WTC11 (cell line): Measurements from ENCODE around the gene PCDHB16. TPM values are rescaled to one million over a fixed set of nuclear protein-coding genes. Genes with fewer than 3 reads are reported as not detected.
"Not testable (repeated sequence)": the region's sequence is repeated elsewhere in the genome, so short reads cannot be mapped to it uniquely, and the experiment has no call there.

Experiments
- ATAC-seq: fragments of 200-7000 bp; cut with Tn5 transposase; 2 replicates; pipeline ENCODE4 v1.10.0; 2021; ENCODE audit warnings: mild to moderate bottlenecking, moderate library complexity
- CTCF ChIA-PET: fragments of 300-600 bp; sonication (Branson Sonifier 250); formaldehyde crosslinking; loops from one replicate; lab custom pipeline; 2021; ENCODE audit warnings: antibody characterized with exemption; lab: Charles Lee
- POLR2A ChIA-PET: fragments of 350-600 bp; sonication (Branson Sonifier 250); formaldehyde crosslinking; loops from one replicate; lab custom pipeline; 2021; ENCODE audit warnings: antibody characterized with exemption; lab: Charles Lee
- DNase-seq: peaks from one replicate; pipeline ENCODE4 v3.0.0; 2021; ENCODE audit warnings: low spot score
- H3K27ac Mint-ChIP-seq: 2 replicates; pipeline ENCODE4 v1.8.0; 2021; ENCODE audit warnings: mixed read lengths
- H3K27me3 Mint-ChIP-seq: 2 replicates; pipeline ENCODE4 v1.8.0; 2021; ENCODE audit warnings: low read depth, mild to moderate bottlenecking, moderate library complexity, mixed read lengths
- H3K36me3 Mint-ChIP-seq: 2 replicates; pipeline ENCODE4 v1.8.0; 2021; ENCODE audit warnings: mixed read lengths
- H3K4me1 Mint-ChIP-seq: 2 replicates; pipeline ENCODE4 v1.8.0; 2022; ENCODE audit warnings: mixed read lengths
- H3K4me3 Mint-ChIP-seq: 2 replicates; pipeline ENCODE4 v1.8.0; 2021; ENCODE audit warnings: mild to moderate bottlenecking, moderate library complexity, mixed read lengths
- H3K9me3 Mint-ChIP-seq: 2 replicates; pipeline ENCODE4 v1.8.0; 2021; ENCODE audit warnings: mixed read lengths
- ZNF317 ChIP-seq: sonication (generic); formaldehyde crosslinking; IDR thresholded peaks from 2 replicates; pipeline ENCODE4 v1.8.1; 2023; ENCODE audit warnings: low read depth, mild to moderate bottlenecking, moderate library complexity, missing genetic modification reagents, borderline replicate concordance
- ZNF416 ChIP-seq: fragments of 250-450 bp; sonication (Bioruptor Pico); IDR thresholded peaks from 2 replicates; pipeline ENCODE4 v1.9.0; 2021; ENCODE audit warnings: mild to moderate bottlenecking, inconsistent platforms
- total RNA-seq: library from RNA; stranded (reverse); gene quantifications from 3 replicates; pipeline ENCODE4 v1.2.3, GENCODE V29; 2021
- TF ChIP-seq, protein P1 (sequence below): fragments of 200-600 bp; IDR thresholded peaks from 2 replicates; pipeline ENCODE4 v1.8.0; 2022; ENCODE audit warnings: antibody characterized with exemption

The PCDHB16 gene
- total RNA-seq, 1 experiment from 2014 or later, result 3.7 TPM

DNA sequence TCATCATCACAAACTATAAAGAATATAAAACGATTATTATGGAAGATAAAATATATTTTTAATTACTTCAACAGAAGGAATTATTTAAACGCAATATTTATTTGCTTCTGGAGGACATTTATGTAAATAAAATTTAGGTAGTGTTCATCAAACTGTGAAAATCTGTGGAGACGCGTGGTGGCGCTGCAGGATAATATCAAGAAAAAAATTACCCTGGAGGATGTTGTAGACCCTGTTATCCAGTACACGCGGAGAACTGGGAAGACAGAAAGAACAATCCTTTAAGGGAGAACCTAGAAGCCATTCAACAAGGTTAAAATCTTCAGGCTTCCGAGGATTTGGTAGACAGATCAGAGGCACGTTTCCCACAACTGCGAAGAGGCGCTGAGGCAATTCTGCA, 26.3 kb downstream of the PCDHB16 start, which contains the start of gene PCDHB12:
Gene PCDHB12 (plus strand): TSS at position 242 of the 400 bp plus-strand sequence. CDS start 189 bp downstream, outside the sequence.
- Mint-ChIP-seq H3K4me3 (peak within 1 kb of the TSS; percentile 72), H3K4me1 (peaks cover 4% of the 10 kb centered on the region), H3K36me3 (peaks cover 7% of the 10 kb centered on the region), H3K27ac (no peak within 1 kb of the TSS), H3K9me3 (peaks cover 7% of the 10 kb centered on the region; the same call in 1 of the 2 replicates), H3K27me3 (peaks cover 3% of the 10 kb centered on the region)
- ATAC-seq, result peak; percentile 73
- ChIA-PET CTCF (interaction anchor here (0.7 to 2.6 kb wide), 27 partner anchors 9 to 384 kb away, joined by 3 to 18 read pairs (median 5); partner anchors contain the start of genes PCDHB10, PCDHB11, PCDHB14 and PCDHB15), POLR2A (interaction anchor here (0.6 kb wide), 1 partner anchor 274 kb away, joined by 4 read pairs; no protein-coding TSS in a partner anchor)
- peak; percentile 54 for DNase-seq
- TF ChIP-seq, protein P1, sequence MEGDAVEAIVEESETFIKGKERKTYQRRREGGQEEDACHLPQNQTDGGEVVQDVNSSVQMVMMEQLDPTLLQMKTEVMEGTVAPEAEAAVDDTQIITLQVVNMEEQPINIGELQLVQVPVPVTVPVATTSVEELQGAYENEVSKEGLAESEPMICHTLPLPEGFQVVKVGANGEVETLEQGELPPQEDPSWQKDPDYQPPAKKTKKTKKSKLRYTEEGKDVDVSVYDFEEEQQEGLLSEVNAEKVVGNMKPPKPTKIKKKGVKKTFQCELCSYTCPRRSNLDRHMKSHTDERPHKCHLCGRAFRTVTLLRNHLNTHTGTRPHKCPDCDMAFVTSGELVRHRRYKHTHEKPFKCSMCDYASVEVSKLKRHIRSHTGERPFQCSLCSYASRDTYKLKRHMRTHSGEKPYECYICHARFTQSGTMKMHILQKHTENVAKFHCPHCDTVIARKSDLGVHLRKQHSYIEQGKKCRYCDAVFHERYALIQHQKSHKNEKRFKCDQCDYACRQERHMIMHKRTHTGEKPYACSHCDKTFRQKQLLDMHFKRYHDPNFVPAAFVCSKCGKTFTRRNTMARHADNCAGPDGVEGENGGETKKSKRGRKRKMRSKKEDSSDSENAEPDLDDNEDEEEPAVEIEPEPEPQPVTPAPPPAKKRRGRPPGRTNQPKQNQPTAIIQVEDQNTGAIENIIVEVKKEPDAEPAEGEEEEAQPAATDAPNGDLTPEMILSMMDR, result 0 out of 2 replicates have a peak, but pooled peaks have one; percentile 27
- TF ChIP-seq ZNF416 (CRISPR knock-in tag) (no peak), ZNF317 (no peak)
- TF ChIP-seq, all 79 proteins: peak for 1

DNA sequence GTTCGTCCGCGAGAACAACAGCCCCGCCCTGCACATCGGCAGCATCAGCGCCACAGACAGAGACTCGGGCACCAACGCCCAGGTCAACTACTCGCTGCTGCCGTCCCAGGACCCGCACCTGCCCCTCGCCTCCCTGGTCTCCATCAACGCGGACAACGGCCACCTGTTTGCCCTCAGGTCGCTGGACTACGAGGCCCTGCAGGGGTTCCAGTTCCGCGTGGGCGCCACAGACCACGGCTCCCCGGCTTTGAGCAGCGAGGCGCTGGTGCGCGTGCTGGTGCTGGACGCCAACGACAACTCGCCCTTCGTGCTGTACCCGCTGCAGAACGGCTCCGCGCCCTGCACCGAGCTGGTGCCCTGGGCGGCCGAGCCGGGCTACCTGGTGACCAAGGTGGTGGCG, 28.1 kb downstream of the PCDHB16 start:
- H3K4me1 Mint-ChIP-seq, H3K27ac Mint-ChIP-seq, DNase-seq, CTCF ChIA-PET, H3K4me3 Mint-ChIP-seq, H3K27me3 Mint-ChIP-seq, ATAC-seq, POLR2A ChIA-PET: not testable (repeated sequence)
- peaks cover 16% of the 10 kb centered on the region for H3K36me3 Mint-ChIP-seq
- peaks cover 16% of the 10 kb centered on the region for H3K9me3 Mint-ChIP-seq

GRCh38 chr5:141210849-141211248, 28.7 kb downstream of the PCDHB16 start:
- H3K27ac Mint-ChIP-seq, CTCF ChIA-PET, DNase-seq, H3K27me3 Mint-ChIP-seq, H3K4me3 Mint-ChIP-seq, H3K4me1 Mint-ChIP-seq, POLR2A ChIA-PET, ATAC-seq: not testable (repeated sequence)
- peaks cover 18% of the 10 kb centered on the region for H3K9me3 Mint-ChIP-seq
- peaks cover 18% of the 10 kb centered on the region for H3K36me3 Mint-ChIP-seq

- H3K27me3 Mint-ChIP-seq, POLR2A ChIA-PET, H3K27ac Mint-ChIP-seq, H3K4me1 Mint-ChIP-seq: not testable (repeated sequence)
- CTCF ChIA-PET, result interaction anchor here (0.7 to 2.4 kb wide), 20 partner anchors 10 to 344 kb away, joined by 3 to 20 read pairs (median 5); partner anchors contain the start of genes PCDHB10, PCDHB14, PCDHB15 and PCDHB16
- H3K36me3 Mint-ChIP-seq, result peaks cover 25% of the 10 kb centered on the region
- DNase-seq (peak; percentile 89), ATAC-seq (peak; percentile 90)
- peak within 1 kb of the TSS; percentile 58 for H3K4me3 Mint-ChIP-seq
- TF ChIP-seq, protein P1, result peak; percentile 46; the same call in 1 of the 2 replicates
- peaks cover 25% of the 10 kb centered on the region for H3K9me3 Mint-ChIP-seq
These were observed 31.6 kb downstream of the PCDHB16 start, which contains the start of gene PCDHB13 for GRCh38 chr5:141213656-141214339. Gene PCDHB13, plus strand, starts transcription at chr5:141213919. Its CDS starts 205 bp downstream, at chr5:141214124.

- CTCF ChIA-PET, result interaction anchor here (0.9 to 2.4 kb wide), 13 partner anchors 9 to 343 kb away, joined by 3 to 20 read pairs (median 7); partner anchors contain the start of genes PCDHB14, PCDHB15, PCDHB16 and PCDHB2
- H3K27ac Mint-ChIP-seq, ATAC-seq, POLR2A ChIA-PET, H3K4me1 Mint-ChIP-seq, DNase-seq, H3K27me3 Mint-ChIP-seq: not testable (repeated sequence)
- peaks cover 25% of the 10 kb centered on the region for H3K9me3 Mint-ChIP-seq
- H3K4me3 Mint-ChIP-seq, result peak overlapping the region; percentile 19; the same call in 1 of the 2 replicates
- H3K36me3 Mint-ChIP-seq, result peaks cover 25% of the 10 kb centered on the region
These were observed 32.4 kb downstream of the PCDHB16 start for GRCh38 chr5:141214583-141214982.

GRCh38 chr5:141215504-141215903, 33.3 kb downstream of the PCDHB16 start:
- DNase-seq, H3K27me3 Mint-ChIP-seq, POLR2A ChIA-PET, ATAC-seq, H3K4me3 Mint-ChIP-seq, H3K27ac Mint-ChIP-seq, H3K4me1 Mint-ChIP-seq: not testable (repeated sequence)
- CTCF ChIA-PET, result interaction anchor here (2.4 kb wide), 1 partner anchor 80 kb away, joined by 9 read pairs; the partner anchor contains the start of gene PCDHB5
- Mint-ChIP-seq H3K9me3 (peaks cover 19% of the 10 kb centered on the region), H3K36me3 (peaks cover 22% of the 10 kb centered on the region)

- H3K27me3 Mint-ChIP-seq, CTCF ChIA-PET, DNase-seq, H3K27ac Mint-ChIP-seq, ATAC-seq, POLR2A ChIA-PET, H3K4me1 Mint-ChIP-seq, H3K4me3 Mint-ChIP-seq: not testable (repeated sequence)
- H3K36me3 Mint-ChIP-seq, result peaks cover 20% of the 10 kb centered on the region
- H3K9me3 Mint-ChIP-seq, result peaks cover 19% of the 10 kb centered on the region
These were observed 33.8 kb downstream of the PCDHB16 start for GRCh38 chr5:141216035-141216434.
